Dedifferentiated amniotic fluid mesenchymal stem cell (primary cell): Measurements from ENCODE around the gene GSK3B.
"Not testable (repeated sequence)": the region's sequence is repeated elsewhere in the genome, so short reads cannot be mapped to it uniquely, and the experiment has no call there.

Source experiments
- DNase-seq: peaks from one replicate; pipeline ENCODE4 v3.0.0-alpha.2; 2016; ENCODE audit errors: extremely low spot score

The GSK3B gene

DNA sequence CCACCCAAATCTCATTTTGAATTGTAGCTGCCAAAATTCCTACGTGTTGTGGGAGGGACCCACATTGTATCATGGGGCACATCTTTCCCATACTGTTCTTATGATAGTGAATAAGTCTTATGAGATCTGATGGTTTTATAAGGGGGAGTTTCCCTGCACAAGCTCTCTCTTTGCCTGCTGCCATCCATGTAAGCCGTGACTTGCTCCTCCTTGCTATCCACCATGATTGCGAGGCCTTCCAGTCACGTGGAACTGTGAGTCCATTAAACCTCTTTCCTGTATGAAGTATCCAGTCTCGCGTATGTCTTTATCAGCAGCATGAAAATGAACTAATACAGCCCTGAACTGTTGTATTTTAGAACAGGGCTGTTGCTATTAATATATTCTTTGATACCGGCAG, 40.6 kb downstream of the GSK3B start:
- not testable (repeated sequence) for DNase-seq

DNA sequence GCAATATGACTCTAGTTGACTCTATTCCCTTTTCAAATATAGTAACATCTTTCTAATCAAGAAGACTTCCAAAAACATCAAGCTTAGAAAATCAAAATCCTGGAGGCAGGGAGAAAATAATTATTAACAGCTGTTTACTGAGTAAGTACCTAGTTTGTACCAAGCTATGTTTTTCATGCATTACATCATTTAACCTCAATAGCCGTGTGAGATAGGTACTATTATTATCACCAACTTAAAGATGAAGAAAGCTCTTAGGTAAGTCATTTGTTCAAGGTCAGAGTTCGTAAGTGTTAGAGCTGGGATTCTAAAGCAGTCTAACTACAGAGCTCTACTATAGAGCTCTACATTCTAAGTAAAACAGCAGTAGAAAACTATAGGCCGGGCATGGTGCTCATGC, 41.6 kb downstream of the GSK3B start:
- DNase-seq = no peak

DNA sequence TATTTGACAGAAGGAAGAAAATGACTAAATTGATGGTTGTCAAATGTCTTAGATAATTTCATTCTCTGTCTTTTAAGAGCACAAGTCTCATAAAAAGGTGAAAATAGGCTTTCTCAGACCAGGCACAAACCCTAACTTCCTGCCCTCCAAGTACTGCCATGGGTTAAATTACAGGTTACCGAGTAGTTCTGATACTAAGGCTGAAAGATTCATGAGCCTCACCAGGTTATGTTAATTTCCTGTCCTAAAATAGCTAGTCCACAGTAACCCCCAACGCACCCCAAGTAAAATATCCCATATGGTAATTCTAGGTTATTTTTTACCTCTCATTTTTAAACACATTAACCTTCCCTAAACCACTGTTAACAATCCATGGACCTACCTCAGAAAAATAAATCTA, 42.0 kb downstream of the GSK3B start:
- no peak for DNase-seq

DNA sequence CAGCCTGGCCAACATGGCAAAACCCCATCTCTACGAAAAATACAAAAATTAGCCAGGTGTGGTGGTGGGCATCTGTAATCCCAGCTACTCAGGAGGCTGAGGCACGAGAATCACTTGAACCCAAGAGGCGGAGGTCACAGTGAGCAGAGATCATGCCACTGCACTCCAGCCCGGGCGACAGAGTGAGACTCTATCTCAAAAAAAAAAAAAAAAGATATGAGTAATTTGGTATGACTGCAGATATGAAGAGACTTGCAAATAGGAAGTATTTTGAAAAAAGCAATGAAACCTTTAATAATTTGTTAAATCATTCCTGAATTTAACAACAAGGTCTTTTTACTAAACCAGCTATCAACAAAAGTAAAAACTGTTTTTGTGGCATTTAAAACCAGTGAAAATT, 42.7 kb downstream of the GSK3B start:
- not testable (repeated sequence) for DNase-seq

DNA sequence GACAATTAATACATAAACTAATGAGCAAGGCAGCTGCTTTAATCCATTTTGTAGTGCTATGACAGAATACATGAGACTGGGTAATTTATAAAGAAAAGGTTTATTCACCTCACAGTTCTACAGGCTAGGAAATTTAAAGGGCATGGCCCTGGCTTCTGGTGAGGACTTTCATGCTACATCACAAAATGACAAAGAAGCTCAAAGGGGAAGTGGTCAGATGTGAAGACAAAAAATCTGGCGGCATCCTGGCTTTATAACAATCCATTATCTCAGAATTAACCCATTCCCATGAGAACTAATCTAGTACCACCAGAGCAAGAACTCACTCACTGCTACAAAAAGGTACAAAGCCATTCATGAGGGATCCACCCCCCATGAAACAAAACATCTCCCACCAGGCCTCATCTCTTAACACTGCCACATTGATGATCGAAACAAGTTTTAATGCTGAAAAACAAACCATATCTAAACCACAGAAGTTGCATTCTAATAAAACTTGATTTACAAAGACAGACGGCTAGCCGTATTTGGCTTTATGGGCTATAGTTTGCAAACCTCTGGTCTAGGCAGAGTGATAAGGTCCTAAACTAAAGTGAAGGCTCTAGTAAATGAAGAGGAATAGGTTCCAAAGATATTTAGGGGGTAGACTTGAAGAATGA, 44.2 kb downstream of the GSK3B start:
- no peak for DNase-seq

DNA sequence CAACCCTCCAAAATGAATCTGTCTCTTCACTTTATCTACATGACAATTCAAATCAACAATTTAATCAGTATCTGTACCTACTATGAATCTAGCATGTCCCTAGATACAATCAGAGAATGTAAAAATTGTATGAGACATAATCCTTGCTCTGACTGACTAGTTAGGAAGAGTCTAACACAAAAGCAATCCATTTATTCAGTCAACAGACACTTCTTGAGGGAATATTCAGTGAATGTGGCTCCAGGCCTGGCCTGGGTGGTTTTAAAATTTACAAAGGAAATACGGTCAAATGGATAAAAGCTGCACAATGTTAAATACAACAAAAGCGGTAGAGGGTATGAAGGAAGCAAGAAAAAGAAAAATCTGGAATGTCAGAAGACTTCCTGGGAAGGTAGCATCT, 45.2 kb downstream of the GSK3B start:
- DNase-seq = no peak

DNA sequence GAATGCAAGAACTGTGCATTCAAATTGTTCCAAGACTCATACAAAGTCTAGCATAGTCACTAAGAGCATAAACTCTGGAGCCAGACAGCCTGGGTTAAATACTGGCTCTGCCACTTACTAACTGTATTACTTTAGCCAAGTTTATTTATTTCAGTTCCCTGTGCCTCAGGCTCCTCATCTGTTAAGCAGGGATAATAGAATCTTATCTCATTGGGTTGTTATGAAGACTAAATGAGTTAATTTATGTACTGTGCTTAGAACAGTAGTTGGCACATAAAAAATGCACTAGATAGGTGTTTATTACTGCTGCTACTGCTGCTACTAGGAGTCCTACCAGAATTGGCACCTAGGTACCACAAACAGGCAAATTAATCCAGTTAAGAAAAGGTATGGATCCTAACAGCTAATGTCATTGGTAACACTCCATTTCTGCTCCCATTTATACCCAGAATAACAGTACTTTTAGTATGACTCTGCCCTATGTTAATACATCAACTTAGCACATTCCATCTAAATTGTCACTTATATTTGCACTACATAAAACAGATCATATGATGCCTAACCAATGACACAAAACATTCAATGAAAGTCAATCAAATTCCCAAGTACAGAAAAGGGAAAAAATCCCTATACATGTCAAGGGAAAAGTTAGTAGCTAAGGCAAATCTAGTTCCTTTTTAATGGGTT, 45.7 kb downstream of the GSK3B start:
- no peak for DNase-seq

DNA sequence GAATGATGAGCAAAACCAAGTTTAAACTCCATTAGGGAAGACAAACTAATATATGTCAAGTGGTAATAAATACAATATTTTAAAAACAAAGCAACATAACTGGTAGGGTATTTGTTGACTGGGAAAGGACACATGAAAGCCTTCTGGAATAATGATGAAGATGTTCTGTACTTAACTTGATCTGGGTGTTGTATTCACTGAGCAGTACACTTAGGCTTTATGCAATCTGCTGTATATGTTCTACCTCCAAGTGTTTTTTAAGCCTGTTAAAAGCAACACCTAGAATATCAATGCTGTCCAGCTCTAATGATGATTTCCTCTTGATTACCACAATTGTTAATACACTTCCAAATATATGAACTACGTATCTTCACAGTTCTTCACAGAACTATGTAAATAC, 46.6 kb downstream of the GSK3B start:
- DNase-seq = no peak

DNA sequence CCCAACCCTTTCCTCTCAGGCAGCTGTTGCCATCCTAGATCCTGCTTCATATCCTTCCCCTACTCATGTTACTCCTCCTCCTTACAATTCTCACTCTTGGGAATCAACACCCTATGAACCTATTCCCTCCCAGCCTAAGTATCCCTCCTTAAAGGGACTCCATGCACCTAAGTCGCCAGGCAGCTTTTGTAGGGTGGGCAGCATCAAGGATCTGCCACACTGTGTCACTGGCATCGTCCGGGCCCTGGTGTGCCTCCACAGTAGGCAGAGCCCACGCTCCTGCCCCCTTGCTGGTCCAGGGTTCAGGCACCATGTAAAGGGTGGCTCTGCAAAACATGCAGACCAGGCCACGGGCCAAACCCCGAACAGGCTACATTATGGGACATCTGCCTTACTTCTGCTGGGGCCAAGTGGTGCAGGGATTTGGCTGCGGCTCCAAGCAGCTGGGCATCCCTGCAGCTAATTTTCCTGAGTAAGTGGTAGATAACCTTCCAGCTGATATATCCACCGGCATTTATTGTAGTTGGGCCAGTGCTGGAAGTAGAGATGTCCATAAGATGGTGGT, 53.4 kb downstream of the GSK3B start:
- DNase-seq = no peak

DNA sequence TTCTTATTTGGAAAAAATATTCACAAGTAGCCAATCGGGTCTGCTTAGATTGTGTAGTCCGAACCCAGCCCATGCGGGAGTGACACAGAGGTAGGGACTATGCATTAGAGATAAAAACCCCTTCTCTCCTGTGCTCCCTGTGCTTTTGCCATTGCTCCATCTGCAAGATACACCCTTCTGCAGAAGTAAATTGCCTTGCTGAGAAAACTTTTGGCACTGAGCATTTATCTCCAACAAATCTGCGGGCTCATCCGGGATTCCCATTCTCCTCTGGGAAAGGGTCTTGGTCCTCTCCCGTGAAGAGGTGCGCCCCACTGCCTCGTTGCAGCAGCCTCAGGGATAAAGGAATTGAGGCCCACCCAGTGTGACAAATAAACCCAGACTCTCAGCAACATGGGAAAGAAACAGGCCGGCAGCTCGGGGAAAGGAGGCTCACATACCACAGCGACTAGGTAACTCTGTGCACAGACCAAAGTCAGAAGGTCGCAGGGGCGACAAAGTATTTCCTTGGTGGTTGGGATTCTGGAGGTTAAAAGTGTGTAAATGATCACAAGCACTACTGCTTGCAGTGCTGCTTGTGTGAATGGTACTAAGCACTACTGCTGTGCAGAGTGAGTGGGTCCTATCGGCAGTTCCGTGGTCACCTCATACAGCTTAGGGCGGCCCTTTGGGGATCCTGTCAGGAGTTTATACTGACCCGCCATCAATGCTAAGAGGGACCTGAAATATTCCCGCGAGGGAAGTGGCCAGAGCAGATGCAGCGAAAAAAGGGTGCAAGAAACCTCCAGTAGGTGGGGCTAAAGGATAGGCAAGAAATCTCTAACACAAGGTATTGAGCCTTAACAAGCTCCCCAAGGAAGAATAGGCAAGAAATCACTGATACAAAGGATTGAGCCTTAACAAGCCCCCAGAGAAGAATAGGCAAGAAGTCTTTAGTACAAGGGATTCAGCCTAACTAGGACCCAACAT, 54.3 kb downstream of the GSK3B start:
- DNase-seq = no peak

DNA sequence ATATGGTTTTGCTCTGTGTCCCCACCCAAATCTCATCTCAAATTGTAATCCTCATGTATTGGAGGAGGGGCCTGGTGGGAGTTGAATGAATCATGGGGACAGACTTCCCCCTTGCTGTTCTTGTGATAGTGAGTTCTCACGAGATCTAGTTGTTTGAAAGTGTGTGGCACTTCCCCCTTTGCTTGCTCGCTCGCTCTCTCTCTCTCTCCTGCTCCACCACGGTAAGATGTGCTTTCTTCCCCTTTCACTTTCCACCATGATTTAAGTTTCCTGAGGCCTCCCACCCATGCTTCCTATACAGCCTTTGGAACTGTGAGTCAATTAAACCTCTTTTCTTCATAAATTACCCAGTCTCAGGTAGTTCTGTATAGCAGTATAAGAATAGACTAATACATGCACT, 60.7 kb downstream of the GSK3B start:
- no peak for DNase-seq

DNA sequence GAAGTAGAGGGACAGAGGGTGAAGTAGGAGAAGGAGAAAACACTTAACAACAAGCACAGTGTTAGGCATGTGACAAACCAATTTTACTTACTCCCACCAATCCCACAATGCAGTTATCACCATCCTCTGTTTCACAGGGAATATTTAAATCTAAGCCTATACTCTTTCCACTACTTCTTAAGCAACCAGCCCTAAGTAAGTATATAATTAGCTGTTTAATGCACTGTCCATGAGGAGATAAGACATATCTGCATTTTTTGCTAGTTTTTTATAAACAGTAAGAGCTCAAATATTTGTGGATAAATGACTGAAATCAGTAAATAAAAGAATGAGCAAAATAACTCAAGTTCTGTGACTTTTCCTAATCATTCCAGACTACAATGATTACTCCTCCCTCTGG, 62.7 kb downstream of the GSK3B start:
- no peak for DNase-seq

DNA sequence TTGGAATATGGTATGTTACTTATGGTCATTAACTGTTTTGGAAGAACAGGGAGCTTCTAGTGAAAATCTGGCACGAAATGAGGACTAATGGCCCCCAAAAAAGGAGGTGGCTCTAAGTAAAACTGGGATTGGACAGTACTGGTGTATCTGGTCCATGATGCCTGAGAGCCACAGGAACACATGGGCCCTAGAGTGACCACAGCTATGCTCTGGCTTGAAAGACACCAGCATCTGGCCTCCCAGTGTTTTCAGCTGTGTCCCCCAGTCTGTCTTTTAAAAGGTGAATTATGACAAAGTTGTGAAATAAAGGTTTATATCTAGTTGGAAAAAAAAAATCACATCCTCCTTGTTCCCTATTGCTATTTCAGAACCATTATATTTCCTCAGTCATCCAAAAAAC, 64.5 kb downstream of the GSK3B start:
- DNase-seq = no peak

DNA sequence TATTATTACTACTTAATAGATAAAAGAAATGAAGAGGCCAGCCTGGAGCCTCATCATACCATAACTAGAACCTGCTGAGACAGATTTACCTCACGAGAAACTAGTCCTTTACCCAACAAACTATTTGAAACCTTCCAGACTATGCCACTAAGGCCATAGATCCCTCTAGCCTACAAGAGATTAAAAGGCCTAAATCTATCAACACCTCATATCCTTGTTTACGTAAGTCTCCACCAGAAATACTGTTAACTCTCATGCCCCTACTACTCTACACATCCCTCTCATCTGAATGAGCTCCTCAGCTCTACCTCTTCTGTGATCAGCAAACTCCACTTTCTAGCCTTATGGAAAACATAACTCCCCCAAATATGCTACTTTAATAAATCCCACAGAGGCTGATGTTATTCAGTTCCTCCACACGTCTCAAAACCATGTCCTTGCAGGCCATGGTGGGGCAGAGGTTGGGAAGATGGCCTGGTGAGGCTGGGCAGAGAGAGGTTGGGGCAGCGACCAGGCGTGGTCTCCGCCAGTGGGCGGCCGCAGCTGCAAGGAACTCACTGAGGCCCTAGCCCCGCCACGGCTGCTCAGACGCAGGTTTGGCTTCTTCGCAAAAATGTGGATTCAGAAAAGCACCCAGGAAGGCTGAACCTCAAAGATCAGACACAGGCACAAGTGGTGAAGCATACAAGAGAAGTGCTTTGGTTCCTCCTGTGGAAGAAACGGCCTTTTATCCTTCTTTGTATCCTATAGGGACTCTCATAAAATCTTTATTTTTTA, 65.8 kb downstream of the GSK3B start:
- DNase-seq = no peak

DNA sequence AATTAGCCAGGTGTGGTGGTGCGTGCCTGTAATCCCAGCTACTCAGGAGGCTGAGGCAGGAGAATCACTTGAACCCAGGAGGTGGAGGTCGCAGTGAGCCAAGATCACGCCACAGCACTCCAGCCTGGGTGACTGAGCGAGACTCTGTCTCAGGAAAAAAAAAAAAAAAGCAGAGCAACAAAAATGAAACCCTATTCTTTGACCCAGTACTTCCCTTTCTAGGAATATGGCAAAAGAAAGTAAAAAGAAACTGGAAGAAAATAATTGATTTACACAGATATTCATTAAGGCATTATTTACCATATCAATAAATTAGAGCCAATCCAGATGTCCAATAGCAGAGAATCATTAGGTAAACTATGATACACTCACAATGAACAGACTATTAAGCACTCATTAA, 67.0 kb downstream of the GSK3B start:
- no peak for DNase-seq

DNA sequence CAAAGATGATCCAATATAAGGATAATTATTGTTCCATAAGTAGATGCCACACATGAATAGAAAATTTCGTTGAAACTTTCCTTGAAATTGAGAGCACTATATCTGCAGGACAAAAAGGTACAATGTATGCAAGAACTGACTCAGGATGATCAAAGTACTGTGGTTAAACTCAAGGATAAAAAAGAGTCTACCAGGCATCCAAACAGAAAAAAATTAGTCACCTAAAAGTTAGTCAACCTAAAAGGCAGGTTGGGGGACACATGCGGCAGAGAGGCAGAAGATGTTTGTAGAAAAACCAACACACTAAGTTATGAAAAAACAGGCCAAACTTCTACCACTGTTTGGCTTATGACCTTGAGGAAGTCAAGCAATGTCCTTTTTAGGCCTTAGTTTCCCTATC, 68.7 kb downstream of the GSK3B start:
- DNase-seq = no peak

DNA sequence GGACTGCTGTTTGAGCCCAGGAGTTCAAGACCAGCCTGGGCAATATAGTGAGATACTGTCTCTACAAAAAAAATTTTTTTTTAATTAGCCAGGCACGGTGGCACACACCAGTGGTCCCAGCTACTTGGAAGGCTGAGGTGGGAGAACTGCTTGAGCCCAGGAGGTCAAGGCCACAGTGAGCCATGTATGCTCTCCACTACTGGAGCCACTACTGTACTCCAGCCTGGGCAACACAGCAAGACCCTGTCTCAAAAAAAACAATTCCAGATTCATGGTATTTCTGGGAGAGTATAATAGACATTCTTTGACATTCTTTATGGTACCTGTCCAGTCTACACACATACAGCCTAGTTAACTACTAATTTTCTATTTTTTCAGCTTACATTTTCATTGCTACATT, 70.1 kb downstream of the GSK3B start:
- DNase-seq = no peak

DNA sequence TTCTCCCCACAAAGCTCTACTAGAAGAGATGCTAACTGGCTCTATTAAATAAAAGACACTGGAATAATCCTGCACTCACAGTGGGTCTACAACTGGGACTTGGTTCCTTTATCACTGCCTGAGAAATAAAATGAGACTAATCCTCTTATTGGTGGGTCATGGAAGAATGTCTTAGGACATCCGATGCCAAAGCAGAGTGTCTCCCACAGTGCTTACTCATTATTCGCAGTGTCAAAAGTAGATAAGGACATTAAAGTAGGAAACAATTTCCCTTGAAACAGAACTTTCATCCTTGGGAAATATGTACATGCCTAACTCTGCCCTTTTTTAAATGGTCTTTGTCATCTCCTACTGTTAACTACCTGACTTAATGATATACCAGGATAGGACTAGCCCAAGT, 71.5 kb downstream of the GSK3B start:
- no peak for DNase-seq

DNA sequence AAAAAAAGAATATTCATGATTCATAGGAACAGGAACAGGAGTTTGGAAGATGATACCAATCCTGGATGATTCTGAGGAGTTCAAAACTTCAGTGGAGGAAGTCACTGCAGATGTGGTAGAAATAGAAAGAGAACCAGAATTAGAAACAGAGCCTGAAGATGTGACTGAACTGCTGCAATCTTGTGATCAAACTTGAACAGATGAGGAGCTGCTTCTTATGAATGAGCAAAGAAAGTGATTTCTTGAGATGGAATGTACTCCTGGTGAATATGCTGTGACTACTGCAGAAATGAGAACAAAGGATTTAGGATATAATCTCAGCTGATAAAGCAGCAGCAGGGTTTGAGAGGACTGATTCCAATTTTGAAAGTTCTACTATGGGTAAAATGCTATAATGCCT, 72.7 kb downstream of the GSK3B start:
- no peak for DNase-seq

DNA sequence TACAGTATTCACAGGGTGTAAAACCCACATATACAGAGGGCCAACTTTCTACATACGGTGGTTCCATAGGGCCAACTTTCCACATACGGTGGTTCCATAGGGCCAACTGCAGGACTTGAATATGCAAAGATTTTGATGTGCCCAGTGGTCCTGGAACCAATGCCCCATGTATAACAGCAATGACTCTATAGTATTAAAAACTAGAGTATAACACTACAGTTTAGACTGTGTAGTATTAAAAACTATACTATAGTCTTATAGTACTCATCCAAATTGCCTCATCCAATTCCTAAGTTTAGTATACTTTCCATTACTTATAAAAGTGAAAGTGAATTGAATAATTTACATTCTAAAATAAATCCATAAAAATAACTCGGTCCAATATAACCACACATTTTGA, 75.9 kb downstream of the GSK3B start:
- no peak for DNase-seq

DNA sequence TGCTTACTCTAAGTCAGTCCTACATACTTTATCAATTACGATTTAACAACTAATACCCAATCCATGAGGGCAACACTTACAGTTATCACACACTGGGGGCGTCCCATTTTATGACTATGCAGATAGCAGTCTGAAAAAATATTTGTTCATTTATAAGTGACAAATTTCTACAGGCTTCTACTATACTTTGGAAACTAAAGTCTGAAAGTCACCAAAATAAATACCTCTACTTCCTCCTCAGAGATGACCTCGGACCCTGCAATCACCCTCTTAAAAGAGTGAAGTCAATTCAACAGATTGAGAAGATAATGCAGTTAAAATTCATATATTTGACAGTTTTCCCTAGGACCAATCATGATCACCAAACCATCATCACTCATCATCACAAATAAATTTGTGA, 76.6 kb downstream of the GSK3B start:
- no peak for DNase-seq

DNA sequence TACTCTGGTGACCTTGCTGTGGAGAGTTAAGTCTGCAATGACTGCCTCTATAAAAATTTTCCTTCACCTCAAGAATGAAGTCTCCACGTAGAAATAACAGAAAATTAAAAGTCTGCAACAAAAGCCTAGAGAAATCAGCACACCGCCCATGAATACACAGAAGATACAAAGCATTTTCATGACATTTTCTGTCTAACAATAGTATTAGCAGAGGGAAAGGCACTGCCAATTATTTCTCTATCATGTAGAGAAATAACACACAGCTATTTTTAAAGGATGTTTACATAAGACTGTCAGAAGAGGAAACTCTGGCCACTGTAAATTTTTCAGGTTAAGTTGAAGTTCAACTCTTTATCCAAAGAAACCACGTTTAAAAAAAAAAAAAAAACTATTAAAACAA, 80.8 kb downstream of the GSK3B start:
- no peak for DNase-seq
